GM12878 (cell line): Measurements from ENCODE around the gene RPL32.

Source experiments
- BCL3 ChIP-seq: IDR thresholded peaks from 2 replicates; pipeline ENCODE4 v1.6.1; 2011; ENCODE audit warnings: borderline replicate concordance, low read depth, mild to moderate bottlenecking, moderate library complexity, low read length; ENCODE audit not compliant: insufficient read depth, poor library complexity, severe bottlenecking
- CTCF ChIP-seq, 3 experiments: IDR thresholded peaks in 2 of 3; conservative IDR thresholded peaks in 1 of 3; 2 replicates each; pipeline ENCODE4 v1.5.1; 2011; ENCODE audit warnings: low read depth in 3 of 3, low read length in 3 of 3, mild to moderate bottlenecking in 3 of 3, control low read depth in 2 of 3, moderate library complexity in 2 of 3, inconsistent platforms in 1 of 3, mixed read lengths in 1 of 3; ENCODE audit not compliant: control insufficient read depth in 2 of 3, insufficient read depth in 1 of 3; ENCODE audit errors: extremely low read depth in 1 of 3
- EP300 ChIP-seq, 2 experiments: fragments of 150-350 bp in 1 of 2; IDR thresholded peaks; 2 replicates each; pipeline ENCODE4 v1.6.1; 2011 to 2012; ENCODE audit warnings: low read depth in 2 of 2, low read length in 2 of 2, borderline replicate concordance in 1 of 2, improper control_type of control experiment in 1 of 2, inconsistent platforms in 1 of 2; ENCODE audit not compliant: control insufficient read depth in 1 of 2
- RFX5 ChIP-seq: IDR thresholded peaks from 2 replicates; pipeline ENCODE4 v1.6.1; 2011; ENCODE audit warnings: low read depth, low read length, improper control_type of control experiment
- TF ChIP-seq, protein P1 (sequence below): fragments of 450-650 bp; formaldehyde crosslinking; IDR thresholded peaks from 2 replicates; pipeline ENCODE4 v1.4.0; 2020; ENCODE audit warnings: mild to moderate bottlenecking, moderate library complexity

- TF ChIP-seq, protein P1, sequence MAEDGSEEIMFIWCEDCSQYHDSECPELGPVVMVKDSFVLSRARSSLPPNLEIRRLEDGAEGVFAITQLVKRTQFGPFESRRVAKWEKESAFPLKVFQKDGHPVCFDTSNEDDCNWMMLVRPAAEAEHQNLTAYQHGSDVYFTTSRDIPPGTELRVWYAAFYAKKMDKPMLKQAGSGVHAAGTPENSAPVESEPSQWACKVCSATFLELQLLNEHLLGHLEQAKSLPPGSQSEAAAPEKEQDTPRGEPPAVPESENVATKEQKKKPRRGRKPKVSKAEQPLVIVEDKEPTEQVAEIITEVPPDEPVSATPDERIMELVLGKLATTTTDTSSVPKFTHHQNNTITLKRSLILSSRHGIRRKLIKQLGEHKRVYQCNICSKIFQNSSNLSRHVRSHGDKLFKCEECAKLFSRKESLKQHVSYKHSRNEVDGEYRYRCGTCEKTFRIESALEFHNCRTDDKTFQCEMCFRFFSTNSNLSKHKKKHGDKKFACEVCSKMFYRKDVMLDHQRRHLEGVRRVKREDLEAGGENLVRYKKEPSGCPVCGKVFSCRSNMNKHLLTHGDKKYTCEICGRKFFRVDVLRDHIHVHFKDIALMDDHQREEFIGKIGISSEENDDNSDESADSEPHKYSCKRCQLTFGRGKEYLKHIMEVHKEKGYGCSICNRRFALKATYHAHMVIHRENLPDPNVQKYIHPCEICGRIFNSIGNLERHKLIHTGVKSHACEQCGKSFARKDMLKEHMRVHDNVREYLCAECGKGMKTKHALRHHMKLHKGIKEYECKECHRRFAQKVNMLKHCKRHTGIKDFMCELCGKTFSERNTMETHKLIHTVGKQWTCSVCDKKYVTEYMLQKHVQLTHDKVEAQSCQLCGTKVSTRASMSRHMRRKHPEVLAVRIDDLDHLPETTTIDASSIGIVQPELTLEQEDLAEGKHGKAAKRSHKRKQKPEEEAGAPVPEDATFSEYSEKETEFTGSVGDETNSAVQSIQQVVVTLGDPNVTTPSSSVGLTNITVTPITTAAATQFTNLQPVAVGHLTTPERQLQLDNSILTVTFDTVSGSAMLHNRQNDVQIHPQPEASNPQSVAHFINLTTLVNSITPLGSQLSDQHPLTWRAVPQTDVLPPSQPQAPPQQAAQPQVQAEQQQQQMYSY (CRISPR knock-in tag) = no peak
- no peak for TF ChIP-seq RFX5
- no peak for TF ChIP-seq EP300 (IDR thresholded peaks at IDR 0.05; ENCODE audit: borderline replicate concordance in 1 of 2, control insufficient read depth in 1 of 2, low read depth in 2 of 2, low read length in 2 of 2)
- TF ChIP-seq CTCF (IDR thresholded peaks at IDR 0.05 in 2 of 3, conservative IDR thresholded peaks at IDR 0.05 in 1 of 3; ENCODE audit: control insufficient read depth in 2 of 3, extremely low read depth in 1 of 3, insufficient read depth in 1 of 3, low read depth in 3 of 3, low read length in 3 of 3) = no peak
- TF ChIP-seq BCL3 = no peak
These were observed 21.0 kb upstream of the RPL32 start for GRCh38 chr3:12862387-12862786.
